Upper lobe of left lung (tissue), 4 donors: ENCODE data around the gene POLR2M.

ENCODE experiments used
- EP300 ChIP-seq, 4 donors: sonication (generic); formaldehyde crosslinking; IDR thresholded peaks; one replicate each; pipeline ENCODE4 v1.5.1; 2017; ENCODE audit warnings: antibody characterized with exemption in 4 of 4, control low read depth in 2 of 4
- POLR2A ChIP-seq, 4 donors: fragments of 450-650 bp; IDR thresholded peaks; one replicate each; pipeline ENCODE4 v1.5.1; 2016 to 2017; ENCODE audit warnings: antibody characterized with exemption in 4 of 4, mild to moderate bottlenecking in 2 of 4
- POLR2AphosphoS5 ChIP-seq, 2 donors: sonication (generic); formaldehyde crosslinking; IDR thresholded peaks; one replicate each; pipeline ENCODE4 v1.5.1; 2017; ENCODE audit warnings: antibody characterized with exemption in 2 of 2
- TF ChIP-seq, protein P1 (sequence below), 6 experiments: fragments of 450-650 bp in 4 of 6; fragments of 200-600 bp in 2 of 6; sonication (generic) in 2 of 6; IDR thresholded peaks; one replicate each; pipeline ENCODE4 v1.5.1; 2016 to 2019; ENCODE audit warnings: antibody characterized with exemption in 6 of 6

DNA sequence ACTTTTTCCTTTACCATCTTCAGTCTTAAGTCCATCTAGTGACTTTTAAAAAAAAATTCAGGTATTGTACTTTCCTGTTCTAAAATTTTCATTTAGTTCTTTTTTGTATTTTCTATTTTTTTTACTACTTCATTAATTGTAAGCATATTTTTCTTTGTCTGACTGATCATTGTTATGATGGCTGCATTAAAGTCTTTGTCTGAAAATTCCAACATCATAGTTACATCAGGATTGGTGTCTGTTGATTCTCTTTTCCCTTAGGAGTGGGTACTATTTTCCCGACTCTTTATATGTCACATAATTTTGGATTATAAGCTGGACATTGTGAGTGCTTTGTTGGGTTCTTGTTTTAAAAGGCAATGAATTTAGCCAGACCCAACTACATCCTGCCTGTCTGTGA lies 34.9 kb upstream of the POLR2M start:
- TF ChIP-seq, protein P1, sequence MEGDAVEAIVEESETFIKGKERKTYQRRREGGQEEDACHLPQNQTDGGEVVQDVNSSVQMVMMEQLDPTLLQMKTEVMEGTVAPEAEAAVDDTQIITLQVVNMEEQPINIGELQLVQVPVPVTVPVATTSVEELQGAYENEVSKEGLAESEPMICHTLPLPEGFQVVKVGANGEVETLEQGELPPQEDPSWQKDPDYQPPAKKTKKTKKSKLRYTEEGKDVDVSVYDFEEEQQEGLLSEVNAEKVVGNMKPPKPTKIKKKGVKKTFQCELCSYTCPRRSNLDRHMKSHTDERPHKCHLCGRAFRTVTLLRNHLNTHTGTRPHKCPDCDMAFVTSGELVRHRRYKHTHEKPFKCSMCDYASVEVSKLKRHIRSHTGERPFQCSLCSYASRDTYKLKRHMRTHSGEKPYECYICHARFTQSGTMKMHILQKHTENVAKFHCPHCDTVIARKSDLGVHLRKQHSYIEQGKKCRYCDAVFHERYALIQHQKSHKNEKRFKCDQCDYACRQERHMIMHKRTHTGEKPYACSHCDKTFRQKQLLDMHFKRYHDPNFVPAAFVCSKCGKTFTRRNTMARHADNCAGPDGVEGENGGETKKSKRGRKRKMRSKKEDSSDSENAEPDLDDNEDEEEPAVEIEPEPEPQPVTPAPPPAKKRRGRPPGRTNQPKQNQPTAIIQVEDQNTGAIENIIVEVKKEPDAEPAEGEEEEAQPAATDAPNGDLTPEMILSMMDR (IDR thresholded peaks at IDR 0.05): no peak
- TF ChIP-seq EP300 (IDR thresholded peaks at IDR 0.05) (no peak), POLR2AphosphoS5 (IDR thresholded peaks at IDR 0.05) (no peak), POLR2A (IDR thresholded peaks at IDR 0.05) (no peak)
